Measurements from ENCODE around the gene CEP85.

Gene CEP85

GRCh38 chr1:26278303-26278702, 44.3 kb downstream of the CEP85 start:
- DNase-seq (ENCODE audit: low read depth in 2 of 3, low spot score in 2 of 3), result no peak

- DNase-seq (ENCODE audit: low read depth in 2 of 3, low spot score in 2 of 3), result no peak
Measured at GRCh38 chr1:26278724-26279455, 44.9 kb downstream of the CEP85 start.

GRCh38 chr1:26279456-26280332, 45.7 kb downstream of the CEP85 start, which contains the start of gene SH3BGRL3:
Gene SH3BGRL3 (plus strand): TSS chr1:26280086. CDS start chr1:26280156, 70 bp downstream.
- peak in 2 of 3 experiments; percentile 74 to 79 for DNase-seq (ENCODE audit: low read depth in 2 of 3, low spot score in 2 of 3)

- DNase-seq (ENCODE audit: low read depth in 2 of 3, low spot score in 2 of 3), result no peak
Measured at GRCh38 chr1:26280333-26281042, 46.5 kb downstream of the CEP85 start.

- no peak for DNase-seq (ENCODE audit: low read depth in 2 of 3, low spot score in 2 of 3)
Measured at GRCh38 chr1:26281091-26281958, 47.3 kb downstream of the CEP85 start.

- DNase-seq (ENCODE audit: low read depth in 2 of 3, low spot score in 2 of 3), result no peak
Measured at GRCh38 chr1:26281971-26282370, 48.0 kb downstream of the CEP85 start.

GRCh38 chr1:26282401-26282918, 48.5 kb downstream of the CEP85 start:
- DNase-seq (ENCODE audit: low read depth in 2 of 3, low spot score in 2 of 3), result no peak

GRCh38 chr1:26283279-26283853, 49.4 kb downstream of the CEP85 start:
- DNase-seq (ENCODE audit: low read depth in 2 of 3, low spot score in 2 of 3), result no peak

GRCh38 chr1:26283871-26284596, 50.0 kb downstream of the CEP85 start:
- no peak for DNase-seq (ENCODE audit: low read depth in 2 of 3, low spot score in 2 of 3)

GRCh38 chr1:26284597-26285347, 50.8 kb downstream of the CEP85 start:
- peak; percentile 78 to 88 (median 85) for DNase-seq (ENCODE audit: low read depth in 2 of 3, low spot score in 2 of 3)

GRCh38 chr1:26285366-26286063, 51.5 kb downstream of the CEP85 start:
- DNase-seq (ENCODE audit: low read depth in 2 of 3, low spot score in 2 of 3), result no peak

GRCh38 chr1:26286064-26286416, 52.0 kb downstream of the CEP85 start:
- DNase-seq (ENCODE audit: low read depth in 2 of 3, low spot score in 2 of 3), result no peak

- peak in 1 of 3 experiments; percentile 40 for DNase-seq (ENCODE audit: low read depth in 2 of 3, low spot score in 2 of 3)
Measured at GRCh38 chr1:26287033-26287711, 53.2 kb downstream of the CEP85 start.

GRCh38 chr1:26287811-26288210, 53.8 kb downstream of the CEP85 start:
- no peak for DNase-seq (ENCODE audit: low read depth in 2 of 3, low spot score in 2 of 3)

GRCh38 chr1:26288311-26288941, 54.4 kb downstream of the CEP85 start:
- DNase-seq (ENCODE audit: low read depth in 2 of 3, low spot score in 2 of 3), result no peak

- DNase-seq (ENCODE audit: low read depth in 2 of 3, low spot score in 2 of 3), result peak in 1 of 3 experiments; percentile 36
Measured at GRCh38 chr1:26289158-26290059, 55.4 kb downstream of the CEP85 start.

Data from activated CD8-positive, alpha-beta memory T cell treated with anti-CD3 and anti-CD28 coated beads for 48 hours (primary cell).